HG03175 (cell line): ENCODE results near the gene SLC8B1.

ENCODE experiments used
- ATAC-seq: cut with Tn5 transposase; IDR thresholded peaks from one replicate; pipeline ENCODE4 v1.9.1; 2021; ENCODE audit warnings: mild to moderate bottlenecking, moderate library complexity; ENCODE audit not compliant: unreplicated experiment

Gene SLC8B1

GRCh38 chr12:113271853-113272561, 62.9 kb downstream of the SLC8B1 start:
- no peak for ATAC-seq

GRCh38 chr12:113271466-113271852, 63.5 kb downstream of the SLC8B1 start:
- ATAC-seq = no peak

GRCh38 chr12:113270709-113271009, 64.2 kb downstream of the SLC8B1 start:
- ATAC-seq = no peak

GRCh38 chr12:113269257-113269943, 65.5 kb downstream of the SLC8B1 start:
- no peak for ATAC-seq

GRCh38 chr12:113268621-113269020, 66.3 kb downstream of the SLC8B1 start:
- no peak for ATAC-seq

- ATAC-seq = no peak
Measured at GRCh38 chr12:113268136-113268535, 66.8 kb downstream of the SLC8B1 start.

- no peak for ATAC-seq
Measured at GRCh38 chr12:113267621-113268020, 67.3 kb downstream of the SLC8B1 start.

- ATAC-seq = no peak
Measured at GRCh38 chr12:113266106-113266895, 68.6 kb downstream of the SLC8B1 start.

GRCh38 chr12:113263431-113263963, 71.4 kb downstream of the SLC8B1 start:
- ATAC-seq = no peak

- ATAC-seq = no peak
Measured at GRCh38 chr12:113262710-113263109, 72.2 kb downstream of the SLC8B1 start.

- no peak for ATAC-seq
Measured at GRCh38 chr12:113261847-113262470, 73.0 kb downstream of the SLC8B1 start.

GRCh38 chr12:113260636-113261300, 74.1 kb downstream of the SLC8B1 start:
- ATAC-seq = no peak

GRCh38 chr12:113260127-113260526, 74.8 kb downstream of the SLC8B1 start:
- ATAC-seq = no peak

GRCh38 chr12:113257564-113257963, 77.3 kb downstream of the SLC8B1 start:
- no peak for ATAC-seq

GRCh38 chr12:113254298-113254697, 80.6 kb downstream of the SLC8B1 start:
- ATAC-seq = no peak

- ATAC-seq = no peak
Measured at GRCh38 chr12:113253532-113254285, 81.2 kb downstream of the SLC8B1 start.

- ATAC-seq = no peak
Measured at GRCh38 chr12:113252494-113252893, 82.4 kb downstream of the SLC8B1 start.

GRCh38 chr12:113251404-113252070, 83.4 kb downstream of the SLC8B1 start:
- ATAC-seq = no peak

- no peak for ATAC-seq
Measured at GRCh38 chr12:113250045-113250444, 84.9 kb downstream of the SLC8B1 start.
